ENCODE measurements around the gene CD151. TPM values are rescaled to one million over a fixed set of nuclear protein-coding genes. Genes with fewer than 3 reads are reported as not detected.

CD151 gene
- total RNA-seq, 1 experiment from 2014 or later = 296 TPM

DNA sequence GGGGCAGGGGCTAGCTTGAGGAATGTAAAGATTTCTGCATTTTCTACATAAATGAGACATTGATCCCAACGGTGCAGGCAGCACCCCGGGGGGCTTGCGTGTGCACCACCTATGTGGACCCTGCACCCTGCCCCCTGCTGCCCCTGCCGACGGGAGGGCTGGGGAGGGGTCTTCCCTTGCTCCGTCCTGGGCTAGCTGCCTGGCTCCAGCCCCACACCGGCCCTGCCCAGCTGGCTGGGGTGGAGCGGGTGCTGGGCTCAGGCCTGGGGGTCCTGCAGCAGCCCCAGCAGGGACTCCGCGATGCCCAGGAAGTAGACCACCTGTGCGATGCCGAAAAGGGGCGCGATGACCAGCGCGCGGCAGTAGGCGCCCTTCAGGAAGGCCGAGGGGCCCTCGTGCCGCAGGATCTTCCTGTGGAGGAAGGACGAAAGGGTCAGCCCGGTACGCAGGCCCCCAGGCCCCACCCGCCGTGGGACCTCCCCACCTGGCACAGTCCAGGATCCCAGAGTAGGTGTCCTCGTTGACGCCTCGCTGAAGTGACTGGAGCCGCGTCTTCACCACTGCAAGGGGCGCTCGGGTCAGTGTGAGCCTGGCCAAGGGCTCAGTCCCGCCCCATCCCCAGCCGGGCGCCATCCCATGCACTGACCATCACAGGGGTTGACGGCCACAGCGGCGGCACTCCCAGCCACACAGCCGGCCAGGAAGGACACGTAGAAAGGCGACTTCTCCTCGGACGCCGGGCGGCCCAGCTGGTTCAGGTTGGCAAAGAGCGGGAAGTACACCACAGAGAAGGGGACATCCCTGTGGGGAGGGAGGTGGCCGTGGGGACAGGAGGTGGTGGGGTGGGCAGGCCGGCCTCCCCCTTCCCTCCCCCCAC is 40.9 kb upstream of the CD151 start:
- TF ChIP-seq ELF1 (IDR thresholded peaks at IDR 0.05; ENCODE audit: borderline replicate concordance, low read depth) (no peak), CEBPB (IDR thresholded peaks at IDR 0.05; ENCODE audit: low read depth) (no peak), JUND (IDR thresholded peaks at IDR 0.05) (no peak), SIN3A (IDR thresholded peaks at IDR 0.05; ENCODE audit: low read depth) (no peak)
- TF ChIP-seq, protein P1, sequence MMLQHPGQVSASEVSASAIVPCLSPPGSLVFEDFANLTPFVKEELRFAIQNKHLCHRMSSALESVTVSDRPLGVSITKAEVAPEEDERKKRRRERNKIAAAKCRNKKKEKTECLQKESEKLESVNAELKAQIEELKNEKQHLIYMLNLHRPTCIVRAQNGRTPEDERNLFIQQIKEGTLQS (IDR thresholded peaks at IDR 0.05) = no peak
- H3K36me3 ChIP-seq (ENCODE audit: control insufficient read depth in 1 of 2, insufficient read depth in 2 of 2, low read length in 2 of 2) = peaks cover 0 to 4% of the 10 kb centered on the region in 2 experiments; a peak in 1 of 4 replicates
- no peaks in the 10 kb centered on the region for H3K27me3 ChIP-seq (ENCODE audit: insufficient read depth, low read length)
- H3K4me2 ChIP-seq (ENCODE audit: low read length) = no peak overlapping the region
- ChIA-PET POLR2A (no interaction called here), CTCF (no interaction called here), RAD21 (ENCODE audit: low non-redundant PET in 1 of 2, low total read pairs in 2 of 2, uncharacterized antibody in 2 of 2, unreplicated experiment in 2 of 2) (no interaction called here)
- H3K4me1 ChIP-seq (ENCODE audit: control insufficient read depth in 1 of 2, insufficient read depth in 2 of 2, low read length in 2 of 2) = peaks cover 16 to 42% of the 10 kb centered on the region in 2 experiments
- no peak overlapping the region; the same call in 1 of the 2 replicates for H3K27ac ChIP-seq (ENCODE audit: low read depth, low read length)
- peaks cover 21% of the 10 kb centered on the region for H3K79me2 ChIP-seq (ENCODE audit: insufficient read depth, low read length)
- no peak overlapping the region for H3K4me3 ChIP-seq (replicated peaks in 1 of 2; ENCODE audit: low read depth in 1 of 2, low read length in 2 of 2)
- H3K9me3 ChIP-seq (ENCODE audit: control insufficient read depth in 1 of 2, insufficient read depth in 1 of 2, low read depth in 1 of 2, low read length in 2 of 2) = no peaks in the 10 kb centered on the region
- H4K20me1 ChIP-seq (ENCODE audit: insufficient read depth) = no peaks in the 10 kb centered on the region
- intact Hi-C loops (cut with micrococcal nuclease) = no loop called here
- no peak for DNase-seq (ENCODE audit: low read depth, low spot score)
- H2AFZ ChIP-seq (ENCODE audit: low read depth, low read length, poor library complexity, severe bottlenecking) = no peak overlapping the region
- H3K9me2 ChIP-seq (ENCODE audit: insufficient read depth) = no peaks in the 10 kb centered on the region
- H3K9ac ChIP-seq (ENCODE audit: low read length) = no peak overlapping the region
- no peak for ATAC-seq
- BruUV-seq (replicated peaks) = no TSS peak

DNA sequence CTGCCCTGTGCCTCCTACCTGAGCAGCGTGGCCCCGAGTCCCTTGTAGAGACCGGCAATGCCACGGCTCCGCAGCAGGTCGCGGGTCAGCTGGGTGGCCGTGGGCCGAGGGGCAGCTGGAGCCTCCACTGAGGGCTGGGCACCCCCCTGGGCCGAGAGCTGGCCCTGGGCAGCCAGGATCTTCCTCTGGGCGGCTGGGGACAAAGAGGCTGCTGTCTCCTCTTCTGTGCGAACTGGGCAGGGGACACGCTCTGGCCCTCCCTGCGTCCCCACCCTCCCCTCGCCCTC is 40.3 kb upstream of the CD151 start:
- Histone ChIP-seq H3K9ac (ENCODE audit: low read length) (no peak overlapping the region), H3K4me1 (ENCODE audit: control insufficient read depth in 1 of 2, insufficient read depth in 2 of 2, low read length in 2 of 2) (peaks cover 17 to 48% of the 10 kb centered on the region in 2 experiments), H2AFZ (ENCODE audit: low read depth, low read length, poor library complexity, severe bottlenecking) (no peak overlapping the region), H3K4me3 (replicated peaks in 1 of 2; ENCODE audit: low read depth in 1 of 2, low read length in 2 of 2) (no peak overlapping the region), H3K27me3 (ENCODE audit: insufficient read depth, low read length) (no peaks in the 10 kb centered on the region), H3K4me2 (ENCODE audit: low read length) (no peak overlapping the region), H3K36me3 (ENCODE audit: control insufficient read depth in 1 of 2, insufficient read depth in 2 of 2, low read length in 2 of 2) (peaks cover 0 to 4% of the 10 kb centered on the region in 2 experiments; a peak in 1 of 4 replicates), H4K20me1 (ENCODE audit: insufficient read depth) (no peaks in the 10 kb centered on the region), H3K79me2 (ENCODE audit: insufficient read depth, low read length) (peaks cover 27% of the 10 kb centered on the region), H3K9me2 (ENCODE audit: insufficient read depth) (no peaks in the 10 kb centered on the region), H3K27ac (ENCODE audit: low read depth, low read length) (no peak overlapping the region), H3K9me3 (ENCODE audit: control insufficient read depth in 1 of 2, insufficient read depth in 1 of 2, low read depth in 1 of 2, low read length in 2 of 2) (no peaks in the 10 kb centered on the region)
- ChIA-PET POLR2A (no interaction called here), RAD21 (ENCODE audit: low non-redundant PET in 1 of 2, low total read pairs in 2 of 2, uncharacterized antibody in 2 of 2, unreplicated experiment in 2 of 2) (no interaction called here), CTCF (no interaction called here)
- DNase-seq (ENCODE audit: low read depth, low spot score) (no peak), ATAC-seq (no peak)
- intact Hi-C loops (cut with micrococcal nuclease) = no loop called here
- BruUV-seq (replicated peaks) = no TSS peak
- no peak for TF ChIP-seq FOSL1 (IDR thresholded peaks at IDR 0.05; ENCODE audit: low read depth)
- no peak for TF ChIP-seq ZFX (IDR thresholded peaks at IDR 0.05)
- no peak for TF ChIP-seq ELF1 (IDR thresholded peaks at IDR 0.05; ENCODE audit: borderline replicate concordance, low read depth)
- TF ChIP-seq, protein P2, sequence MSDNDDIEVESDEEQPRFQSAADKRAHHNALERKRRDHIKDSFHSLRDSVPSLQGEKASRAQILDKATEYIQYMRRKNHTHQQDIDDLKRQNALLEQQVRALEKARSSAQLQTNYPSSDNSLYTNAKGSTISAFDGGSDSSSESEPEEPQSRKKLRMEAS (IDR thresholded peaks at IDR 0.05) = no peak
- TF ChIP-seq ZNF274 (IDR thresholded peaks at IDR 0.05; ENCODE audit: low read depth, low read length) = no peak
- TF ChIP-seq SRF (IDR thresholded peaks at IDR 0.05; ENCODE audit: low read depth) = no peak
- no peak for TF ChIP-seq EZH2phosphoT487 (IDR thresholded peaks at IDR 0.05; ENCODE audit: borderline replicate concordance)
- no peak for TF ChIP-seq EGR1 (IDR thresholded peaks at IDR 0.05; ENCODE audit: low read depth)
- TF ChIP-seq EZH2 (IDR thresholded peaks at IDR 0.05) = no peak
- TF ChIP-seq, protein P3, sequence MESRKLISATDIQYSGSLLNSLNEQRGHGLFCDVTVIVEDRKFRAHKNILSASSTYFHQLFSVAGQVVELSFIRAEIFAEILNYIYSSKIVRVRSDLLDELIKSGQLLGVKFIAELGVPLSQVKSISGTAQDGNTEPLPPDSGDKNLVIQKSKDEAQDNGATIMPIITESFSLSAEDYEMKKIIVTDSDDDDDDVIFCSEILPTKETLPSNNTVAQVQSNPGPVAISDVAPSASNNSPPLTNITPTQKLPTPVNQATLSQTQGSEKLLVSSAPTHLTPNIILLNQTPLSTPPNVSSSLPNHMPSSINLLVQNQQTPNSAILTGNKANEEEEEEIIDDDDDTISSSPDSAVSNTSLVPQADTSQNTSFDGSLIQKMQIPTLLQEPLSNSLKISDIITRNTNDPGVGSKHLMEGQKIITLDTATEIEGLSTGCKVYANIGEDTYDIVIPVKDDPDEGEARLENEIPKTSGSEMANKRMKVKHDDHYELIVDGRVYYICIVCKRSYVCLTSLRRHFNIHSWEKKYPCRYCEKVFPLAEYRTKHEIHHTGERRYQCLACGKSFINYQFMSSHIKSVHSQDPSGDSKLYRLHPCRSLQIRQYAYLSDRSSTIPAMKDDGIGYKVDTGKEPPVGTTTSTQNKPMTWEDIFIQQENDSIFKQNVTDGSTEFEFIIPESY (IDR thresholded peaks at IDR 0.05; ENCODE audit: extremely low read depth, insufficient replicate concordance, low read length) = no peak
- TF ChIP-seq POLR2A (IDR thresholded peaks at IDR 0.05; ENCODE audit: borderline replicate concordance, extremely low read depth, insufficient read depth, insufficient read length) = no peak
- no peak for TF ChIP-seq SP1 (IDR thresholded peaks at IDR 0.05; ENCODE audit: low read depth)
- TF ChIP-seq SIN3A (IDR thresholded peaks at IDR 0.05; ENCODE audit: low read depth) = no peak
- no peak for TF ChIP-seq JUND (IDR thresholded peaks at IDR 0.05)
- no peak for TF ChIP-seq CBX3 (IDR thresholded peaks at IDR 0.05; ENCODE audit: low read depth)
